Kidney epithelial cell (primary cell): ENCODE results near the gene PATE4. TPM values are rescaled to one million over a fixed set of nuclear protein-coding genes. Genes with fewer than 3 reads are reported as not detected.
"Not testable (repeated sequence)": the region's sequence is repeated elsewhere in the genome, so short reads cannot be mapped to it uniquely, and the experiment has no call there.

Experiments used
- DNase-seq: peaks from one replicate; pipeline ENCODE4 v3.0.0-alpha.2; 2010; ENCODE audit warnings: low read depth
- H3K27me3 ChIP-seq: 2 replicates; pipeline ENCODE4 v1.6.0; 2011; ENCODE audit warnings: low read length; ENCODE audit not compliant: control insufficient read depth, insufficient read depth
- H3K36me3 ChIP-seq: 2 replicates; pipeline ENCODE4 v1.5.1; 2011; ENCODE audit warnings: low read length; ENCODE audit not compliant: control insufficient read depth, insufficient read depth
- H3K4me3 ChIP-seq: 2 replicates; pipeline ENCODE4 v1.5.1; 2011; ENCODE audit warnings: low read depth, mild to moderate bottlenecking, control low read depth, low read length
- total RNA-seq: library from RNA; depleted of rRNA; stranded (reverse); fragments of >200 nt; gene quantifications from 2 replicates; pipeline ENCODE4 v1.2.3, GENCODE V29; 2015
- TF ChIP-seq, protein P1 (sequence below): IDR thresholded peaks from 2 replicates; pipeline ENCODE4 v1.5.1; 2011; ENCODE audit warnings: mild to moderate bottlenecking, moderate library complexity, low read length, control low read depth, inconsistent platforms; ENCODE audit not compliant: insufficient read depth, poor library complexity, severe bottlenecking

The PATE4 gene
- total RNA-seq, 1 donor from 2014 or later = not detected

GRCh38 chr11:125802387-125802786, 30.7 kb upstream of the PATE4 start:
- H3K4me3 ChIP-seq = no peak overlapping the region
- H3K27me3 ChIP-seq = no peaks in the 10 kb centered on the region
- no peaks in the 10 kb centered on the region for H3K36me3 ChIP-seq
- TF ChIP-seq, protein P1, sequence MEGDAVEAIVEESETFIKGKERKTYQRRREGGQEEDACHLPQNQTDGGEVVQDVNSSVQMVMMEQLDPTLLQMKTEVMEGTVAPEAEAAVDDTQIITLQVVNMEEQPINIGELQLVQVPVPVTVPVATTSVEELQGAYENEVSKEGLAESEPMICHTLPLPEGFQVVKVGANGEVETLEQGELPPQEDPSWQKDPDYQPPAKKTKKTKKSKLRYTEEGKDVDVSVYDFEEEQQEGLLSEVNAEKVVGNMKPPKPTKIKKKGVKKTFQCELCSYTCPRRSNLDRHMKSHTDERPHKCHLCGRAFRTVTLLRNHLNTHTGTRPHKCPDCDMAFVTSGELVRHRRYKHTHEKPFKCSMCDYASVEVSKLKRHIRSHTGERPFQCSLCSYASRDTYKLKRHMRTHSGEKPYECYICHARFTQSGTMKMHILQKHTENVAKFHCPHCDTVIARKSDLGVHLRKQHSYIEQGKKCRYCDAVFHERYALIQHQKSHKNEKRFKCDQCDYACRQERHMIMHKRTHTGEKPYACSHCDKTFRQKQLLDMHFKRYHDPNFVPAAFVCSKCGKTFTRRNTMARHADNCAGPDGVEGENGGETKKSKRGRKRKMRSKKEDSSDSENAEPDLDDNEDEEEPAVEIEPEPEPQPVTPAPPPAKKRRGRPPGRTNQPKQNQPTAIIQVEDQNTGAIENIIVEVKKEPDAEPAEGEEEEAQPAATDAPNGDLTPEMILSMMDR = no peak
- no peak for DNase-seq

DNA sequence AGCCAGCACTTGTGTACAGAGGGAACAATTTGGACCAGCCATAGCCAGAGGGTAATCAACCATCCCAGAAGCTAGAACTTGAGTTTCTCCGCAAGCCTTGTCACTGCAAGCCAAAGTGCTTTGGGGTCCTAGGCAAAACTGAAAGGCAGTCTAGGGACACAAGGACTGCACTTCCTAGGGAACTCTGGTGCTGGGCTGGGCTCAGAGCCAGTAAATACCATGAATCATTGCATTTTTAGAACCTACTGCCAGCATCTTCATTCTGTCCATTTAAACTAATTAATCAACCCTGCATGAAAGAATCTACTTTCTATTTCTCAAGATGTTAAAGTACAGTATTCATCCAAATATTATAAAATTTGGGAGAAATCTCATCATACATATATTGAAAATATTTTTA, 25.2 kb upstream of the PATE4 start:
- no peak overlapping the region for H3K4me3 ChIP-seq
- DNase-seq = no peak
- H3K27me3 ChIP-seq = no peaks in the 10 kb centered on the region
- no peaks in the 10 kb centered on the region for H3K36me3 ChIP-seq
- TF ChIP-seq, protein P1 = no peak

DNA sequence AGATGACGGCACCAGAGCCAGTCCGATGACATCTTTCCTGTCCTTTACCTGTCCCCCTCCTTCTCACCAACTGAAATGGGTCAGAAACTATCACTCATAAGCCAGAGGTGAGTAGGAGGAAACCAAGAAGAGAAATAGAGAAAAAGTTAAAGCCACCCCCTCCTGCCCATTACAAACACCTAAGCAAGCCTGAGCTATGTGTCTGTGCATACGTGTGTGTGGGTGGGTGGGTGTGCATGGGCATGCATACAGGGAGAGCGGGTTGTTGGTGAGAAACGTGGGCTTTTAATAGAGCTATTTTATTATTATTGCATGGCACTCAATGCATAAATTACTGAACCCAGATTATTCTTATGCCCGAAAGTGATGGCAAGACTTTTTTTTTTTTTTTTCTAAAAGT, 2.6 kb downstream of the PATE4 start:
- no peak for DNase-seq
- Histone ChIP-seq H3K36me3 (no peaks in the 10 kb centered on the region), H3K4me3 (no peak overlapping the region), H3K27me3 (no peaks in the 10 kb centered on the region)
- TF ChIP-seq, protein P1 = no peak

DNA sequence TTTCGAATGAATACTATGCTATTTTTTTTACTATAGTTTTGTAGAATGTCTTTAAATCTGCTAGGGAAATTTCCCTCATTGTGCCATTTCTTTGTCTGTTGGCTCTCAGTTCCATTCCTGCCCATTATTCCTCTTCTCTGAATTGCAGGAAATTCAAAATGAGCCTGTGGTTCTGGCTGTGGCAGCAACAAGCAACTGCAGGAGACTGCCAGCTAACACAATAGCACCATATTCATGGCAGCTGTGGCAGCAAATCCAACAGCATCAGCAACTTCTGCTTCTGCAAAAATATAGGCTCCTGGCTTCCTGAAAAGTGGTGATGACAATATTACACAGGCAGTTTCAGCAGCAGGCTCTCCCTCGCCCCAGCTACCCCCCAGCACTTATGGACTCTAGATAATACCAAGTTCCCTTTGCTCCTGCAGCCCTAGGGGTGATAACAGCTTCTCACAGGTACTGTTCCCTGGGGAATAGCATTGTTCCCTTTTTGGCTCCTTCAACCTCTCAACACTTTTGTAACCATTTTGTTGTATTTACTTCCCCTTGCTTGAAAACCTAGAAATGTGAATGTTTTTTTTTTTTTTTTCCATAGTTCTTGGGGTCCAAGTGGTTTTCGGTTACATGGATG, 9.3 kb downstream of the PATE4 start:
- DNase-seq = no peak
- no peaks in the 10 kb centered on the region for H3K36me3 ChIP-seq
- TF ChIP-seq, protein P1 = no peak
- H3K27me3 ChIP-seq = no peaks in the 10 kb centered on the region
- no peak overlapping the region for H3K4me3 ChIP-seq

GRCh38 chr11:125846188-125846587, 13.1 kb downstream of the PATE4 start:
- TF ChIP-seq, protein P1 = no peak
- no peaks in the 10 kb centered on the region for H3K36me3 ChIP-seq
- H3K4me3 ChIP-seq = no peak overlapping the region
- DNase-seq = no peak
- no peaks in the 10 kb centered on the region for H3K27me3 ChIP-seq

DNA sequence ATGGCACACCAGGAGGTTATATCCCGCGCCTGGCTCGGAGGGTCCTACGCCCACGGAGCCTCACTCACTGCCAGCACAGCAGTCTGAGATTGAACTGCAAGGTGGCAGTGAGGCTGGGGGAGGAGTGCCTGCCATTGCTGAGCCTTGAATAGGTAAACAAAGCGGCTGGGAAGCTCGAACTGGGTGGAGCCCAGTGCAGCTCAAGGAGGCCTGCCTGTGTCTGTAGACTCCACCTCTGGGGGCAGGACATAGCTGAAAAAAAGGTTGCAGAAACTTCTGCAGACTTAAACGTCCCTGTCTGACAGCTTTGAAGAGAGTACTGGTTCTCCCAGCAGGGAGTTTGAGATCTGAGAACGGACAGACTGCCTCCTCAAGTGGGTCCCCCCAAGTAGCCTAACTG, 24.6 kb downstream of the PATE4 start:
- not testable (repeated sequence) for H3K4me3 ChIP-seq, H3K36me3 ChIP-seq, H3K27me3 ChIP-seq, DNase-seq

- not testable (repeated sequence) for H3K36me3 ChIP-seq, H3K4me3 ChIP-seq, H3K27me3 ChIP-seq, DNase-seq
Observed at GRCh38 chr11:125862786-125863185, 29.7 kb downstream of the PATE4 start.

DNA sequence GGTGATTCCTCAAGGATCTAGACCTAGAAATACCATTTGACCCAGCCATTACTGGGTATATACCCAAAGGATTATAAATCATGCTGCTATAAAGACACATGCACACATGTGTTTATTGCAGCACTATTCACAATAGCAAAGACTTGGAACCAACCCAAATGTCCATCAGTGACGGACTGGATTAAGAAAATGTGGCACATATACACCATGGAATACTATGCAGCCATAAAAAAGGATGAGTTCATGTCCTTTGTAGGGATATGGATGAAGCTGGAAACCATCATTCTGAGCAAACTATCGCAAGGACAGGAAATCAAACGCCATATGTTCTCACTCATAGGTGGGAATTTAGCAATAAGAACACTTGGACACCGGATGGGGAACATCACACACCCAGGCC, 32.2 kb downstream of the PATE4 start:
- DNase-seq, H3K36me3 ChIP-seq: not testable (repeated sequence)

More for the DNA sequence above, 32.2 kb downstream of the PATE4 start:
- not testable (repeated sequence) for H3K27me3 ChIP-seq, H3K4me3 ChIP-seq
